Mesendoderm (in vitro differentiated cells): Measurements from ENCODE around the gene NKD2.
"Not testable (repeated sequence)": the region's sequence is repeated elsewhere in the genome, so short reads cannot be mapped to it uniquely, and the experiment has no call there.

Experiments
- DNase-seq: peaks from one replicate; pipeline ENCODE4 v3.0.0; 2013
- H2AK5ac ChIP-seq: 2 replicates; pipeline ENCODE4 v1.6.1; 2013; ENCODE audit warnings: low read length, inconsistent platforms
- H2BK120ac ChIP-seq: 2 replicates; pipeline ENCODE4 v1.6.1; 2013; ENCODE audit warnings: low read depth, mild to moderate bottlenecking, low read length, moderate library complexity, mixed read lengths
- H2BK15ac ChIP-seq: replicated peaks from 2 replicates; pipeline ENCODE4 v1.6.1; 2013; ENCODE audit warnings: low read depth, mild to moderate bottlenecking, moderate library complexity
- H2BK5ac ChIP-seq: 2 replicates; pipeline ENCODE4 v1.6.1; 2013; ENCODE audit warnings: low read length, inconsistent platforms
- H3K18ac ChIP-seq: 2 replicates; pipeline ENCODE4 v1.6.1; 2013; ENCODE audit warnings: mild to moderate bottlenecking, low read length, mixed read lengths
- H3K23ac ChIP-seq: one replicate; pipeline ENCODE4 v1.6.1; 2013; ENCODE audit warnings: low read length
- H3K27ac ChIP-seq: 2 replicates; pipeline ENCODE4 v1.5.1; 2013; ENCODE audit warnings: low read depth, mild to moderate bottlenecking, inconsistent platforms, low read length, moderate library complexity
- H3K27me3 ChIP-seq: 2 replicates; pipeline ENCODE4 v1.6.1; 2013; ENCODE audit warnings: low read length, control low read depth, mild to moderate bottlenecking, inconsistent platforms; ENCODE audit not compliant: insufficient read depth, poor library complexity
- H3K36me3 ChIP-seq: 2 replicates; pipeline ENCODE4 v1.6.1; 2013; ENCODE audit warnings: low read length, inconsistent platforms; ENCODE audit not compliant: control insufficient read depth, insufficient read depth
- H3K4ac ChIP-seq: one replicate; pipeline ENCODE4 v1.6.1; 2013; ENCODE audit warnings: low read depth, mild to moderate bottlenecking, low read length, moderate library complexity
- H3K4me1 ChIP-seq: 2 replicates; pipeline ENCODE4 v1.6.1; 2013; ENCODE audit warnings: low read depth, low read length, inconsistent platforms; ENCODE audit not compliant: control insufficient read depth
- H3K4me2 ChIP-seq: 2 replicates; pipeline ENCODE4 v1.6.1; 2013; ENCODE audit warnings: low read length
- H3K4me3 ChIP-seq: 2 replicates; pipeline ENCODE4 v1.5.1; 2013; ENCODE audit warnings: mild to moderate bottlenecking, low read length
- H3K56ac ChIP-seq: one replicate; pipeline ENCODE4 v1.6.1; 2013; ENCODE audit warnings: low read length
- H3K79me1 ChIP-seq: 2 replicates; pipeline ENCODE4 v1.6.1; 2013; ENCODE audit warnings: low read length, inconsistent platforms
- H3K79me2 ChIP-seq: 2 replicates; pipeline ENCODE4 v1.6.1; 2013; ENCODE audit warnings: mild to moderate bottlenecking, low read length; ENCODE audit not compliant: control insufficient read depth, insufficient read depth
- H3K9ac ChIP-seq: 2 replicates; pipeline ENCODE4 v1.6.1; 2013; ENCODE audit warnings: low read length, inconsistent platforms
- H4K5ac ChIP-seq: one replicate; pipeline ENCODE4 v1.6.1; 2013; ENCODE audit warnings: low read length
- H4K8ac ChIP-seq: one replicate; pipeline ENCODE4 v1.6.1; 2013; ENCODE audit warnings: low read depth, mild to moderate bottlenecking, control low read depth, low read length, moderate library complexity
- WGBS: extraction: QIAGEN DNeasy Blood & Tissue Kit; methylation state at CpG from one replicate; pipeline ENCODE4 v1.1.7; 2013; ENCODE audit warnings: low lambda C conversion rate, missing lambda C conversion rate; ENCODE audit not compliant: insufficient coverage; ENCODE audit errors: extremely low coverage; 5-methylcytosine and 5-hydroxymethylcytosine counted together

NKD2 gene

GRCh38 chr5:965604-966344, 42.8 kb upstream of the NKD2 start:
- H2AK5ac ChIP-seq, result no peak overlapping the region
- no peak overlapping the region for H3K18ac ChIP-seq
- no peak overlapping the region for H3K9ac ChIP-seq
- H3K4ac ChIP-seq, result no peak overlapping the region
- H2BK120ac ChIP-seq, result no peak overlapping the region
- no peaks in the 10 kb centered on the region for H3K27me3 ChIP-seq
- no peaks in the 10 kb centered on the region for H3K79me1 ChIP-seq
- H3K4me2 ChIP-seq, result no peak overlapping the region
- no peak overlapping the region for H3K23ac ChIP-seq
- no peak overlapping the region for H2BK15ac ChIP-seq
- H3K56ac ChIP-seq, result no peak overlapping the region
- no peak overlapping the region for H4K8ac ChIP-seq
- no peak overlapping the region for H3K27ac ChIP-seq
- WGBS, result no CpG with 5 or more reads among the region's 32 CpGs
- no peaks in the 10 kb centered on the region for H3K4me1 ChIP-seq
- no peaks in the 10 kb centered on the region for H3K79me2 ChIP-seq
- H4K5ac ChIP-seq, result no peak overlapping the region
- DNase-seq, result no peak
- no peak overlapping the region for H3K4me3 ChIP-seq
- H3K36me3 ChIP-seq, result no peaks in the 10 kb centered on the region
- H2BK5ac ChIP-seq, result no peak overlapping the region

GRCh38 chr5:966345-966710, 42.3 kb upstream of the NKD2 start:
- no peak overlapping the region for H2BK15ac ChIP-seq

DNA sequence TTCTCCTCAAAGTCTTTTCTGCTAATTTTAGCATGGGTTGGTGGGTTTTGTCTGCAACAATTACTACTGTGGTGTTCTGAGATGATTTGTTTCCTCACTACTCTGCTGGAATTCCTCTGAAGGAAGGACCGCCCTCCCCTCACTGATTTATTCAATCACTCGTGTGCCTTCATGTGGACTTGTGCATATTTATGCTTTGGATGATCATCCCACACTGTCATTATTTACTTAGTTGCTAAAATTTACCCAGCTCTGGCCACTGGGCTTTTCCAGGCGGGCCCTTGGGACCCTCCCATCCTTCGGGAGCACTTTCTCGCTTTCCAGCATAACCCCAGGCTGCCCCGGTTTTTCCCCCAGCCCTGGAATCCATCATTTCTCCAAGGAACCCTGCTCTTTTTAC, 41.7 kb upstream of the NKD2 start:
- Histone ChIP-seq H3K4ac (no peak overlapping the region), H3K23ac (no peak overlapping the region), H3K79me1 (no peaks in the 10 kb centered on the region), H3K4me1 (no peaks in the 10 kb centered on the region), H3K18ac (no peak overlapping the region), H4K8ac (no peak overlapping the region), H3K56ac (no peak overlapping the region), H3K79me2 (no peaks in the 10 kb centered on the region), H2BK120ac (no peak overlapping the region), H3K4me3 (no peak overlapping the region), H3K36me3 (no peaks in the 10 kb centered on the region), H3K27ac (no peak overlapping the region), H2AK5ac (no peak overlapping the region), H2BK15ac (no peak overlapping the region), H3K9ac (no peak overlapping the region), H3K4me2 (no peak overlapping the region), H2BK5ac (no peak overlapping the region), H3K27me3 (no peaks in the 10 kb centered on the region), H4K5ac (no peak overlapping the region)
- no CpG with 5 or more reads among the region's 6 CpGs for WGBS
- DNase-seq, result no peak

More at GRCh38 chr5:966345-966710, 42.3 kb upstream of the NKD2 start:
- Histone ChIP-seq H2BK120ac (no peak overlapping the region), H3K79me2 (no peaks in the 10 kb centered on the region), H3K4me1 (no peaks in the 10 kb centered on the region), H4K5ac (no peak overlapping the region), H3K27me3 (no peaks in the 10 kb centered on the region), H3K56ac (no peak overlapping the region), H2AK5ac (no peak overlapping the region), H3K27ac (no peak overlapping the region), H4K8ac (no peak overlapping the region), H3K4ac (no peak overlapping the region), H3K4me2 (no peak overlapping the region), H3K18ac (no peak overlapping the region), H3K23ac (no peak overlapping the region), H3K36me3 (no peaks in the 10 kb centered on the region), H3K9ac (no peak overlapping the region), H3K4me3 (no peak overlapping the region), H3K79me1 (no peaks in the 10 kb centered on the region), H2BK5ac (no peak overlapping the region)
- DNase-seq, result no peak
- no CpG with 5 or more reads among the region's 9 CpGs for WGBS

- no CpG with 5 or more reads among the region's 6 CpGs for WGBS
- Histone ChIP-seq H3K56ac (no peak overlapping the region), H3K4me2 (no peak overlapping the region), H3K79me2 (no peaks in the 10 kb centered on the region), H2BK120ac (no peak overlapping the region), H3K36me3 (no peaks in the 10 kb centered on the region), H3K27me3 (no peaks in the 10 kb centered on the region), H2BK15ac (no peak overlapping the region), H4K8ac (no peak overlapping the region), H3K4me3 (no peak overlapping the region), H3K18ac (no peak overlapping the region), H4K5ac (no peak overlapping the region), H3K23ac (no peak overlapping the region), H3K27ac (no peak overlapping the region), H3K9ac (no peak overlapping the region), H3K4ac (no peak overlapping the region), H2AK5ac (no peak overlapping the region), H3K79me1 (no peaks in the 10 kb centered on the region), H2BK5ac (no peak overlapping the region), H3K4me1 (no peaks in the 10 kb centered on the region)
- no peak for DNase-seq
Observed at GRCh38 chr5:968881-969280, 39.7 kb upstream of the NKD2 start.

GRCh38 chr5:969408-969839, 39.2 kb upstream of the NKD2 start:
- Histone ChIP-seq H4K5ac (no peak overlapping the region), H3K56ac (no peak overlapping the region), H4K8ac (no peak overlapping the region), H3K27me3 (no peaks in the 10 kb centered on the region), H2AK5ac (no peak overlapping the region), H3K4me1 (no peaks in the 10 kb centered on the region), H3K27ac (no peak overlapping the region), H2BK5ac (no peak overlapping the region), H3K79me1 (no peaks in the 10 kb centered on the region), H3K23ac (no peak overlapping the region), H3K36me3 (no peaks in the 10 kb centered on the region), H2BK120ac (no peak overlapping the region), H3K9ac (no peak overlapping the region), H3K4me3 (no peak overlapping the region), H3K18ac (no peak overlapping the region), H3K79me2 (no peaks in the 10 kb centered on the region), H2BK15ac (no peak overlapping the region), H3K4me2 (no peak overlapping the region), H3K4ac (no peak overlapping the region)
- no peak for DNase-seq
- WGBS, result no CpG with 5 or more reads among the region's 14 CpGs

- not testable (repeated sequence) for H4K8ac ChIP-seq, H2BK5ac ChIP-seq
Observed at GRCh38 chr5:972575-972974, 36.0 kb upstream of the NKD2 start.

More at GRCh38 chr5:972575-972974, 36.0 kb upstream of the NKD2 start:
- not testable (repeated sequence) for H3K36me3 ChIP-seq, H3K56ac ChIP-seq, H3K4me3 ChIP-seq, H2BK120ac ChIP-seq, H2AK5ac ChIP-seq, H3K27ac ChIP-seq, H3K23ac ChIP-seq, H3K4ac ChIP-seq, H3K79me2 ChIP-seq, H4K5ac ChIP-seq, DNase-seq, H3K18ac ChIP-seq, H3K27me3 ChIP-seq, H3K4me2 ChIP-seq, H3K4me1 ChIP-seq, H2BK15ac ChIP-seq, H3K9ac ChIP-seq, H3K79me1 ChIP-seq
- no CpG with 5 or more reads among the region's 2 CpGs for WGBS
